HG02642 (cell line): ENCODE results near the gene HACE1.
A peak's percentile ranks its signal among the peaks of the same experiment; 100 is the strongest.
"Not testable (repeated sequence)": the region's sequence is repeated elsewhere in the genome, so short reads cannot be mapped to it uniquely, and the experiment has no call there.

Experiments
- ATAC-seq: cut with Tn5 transposase; IDR thresholded peaks from one replicate; pipeline ENCODE4 v1.9.1; 2021; ENCODE audit warnings: mild to moderate bottlenecking; ENCODE audit not compliant: unreplicated experiment, poor library complexity

Gene HACE1

DNA sequence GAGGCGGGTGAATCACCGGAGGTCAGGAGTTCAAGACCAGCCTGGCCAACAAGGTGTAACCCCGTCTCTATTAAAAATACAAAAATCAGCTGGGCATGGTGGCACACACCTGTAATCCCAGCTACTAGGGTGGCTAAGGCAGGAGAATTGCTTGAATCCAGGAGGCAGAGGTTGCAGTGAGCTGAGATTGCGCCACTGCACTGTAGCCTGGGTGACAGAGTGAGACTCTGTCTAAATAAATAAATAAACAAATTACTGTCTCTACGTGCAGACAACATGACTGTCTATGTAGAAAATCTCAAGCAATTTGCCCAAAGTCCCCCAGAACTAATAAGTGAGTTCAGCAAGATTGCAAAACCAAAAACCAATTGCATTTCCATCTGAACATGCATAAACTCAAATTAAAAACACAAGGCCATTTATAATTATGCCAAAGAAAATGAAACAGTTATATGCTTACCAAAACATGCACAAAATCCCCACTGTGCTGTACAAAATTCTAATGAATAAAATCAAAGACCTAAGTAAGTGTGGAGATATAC is 23.2 kb downstream of the HACE1 start:
- ATAC-seq: not testable (repeated sequence)

DNA sequence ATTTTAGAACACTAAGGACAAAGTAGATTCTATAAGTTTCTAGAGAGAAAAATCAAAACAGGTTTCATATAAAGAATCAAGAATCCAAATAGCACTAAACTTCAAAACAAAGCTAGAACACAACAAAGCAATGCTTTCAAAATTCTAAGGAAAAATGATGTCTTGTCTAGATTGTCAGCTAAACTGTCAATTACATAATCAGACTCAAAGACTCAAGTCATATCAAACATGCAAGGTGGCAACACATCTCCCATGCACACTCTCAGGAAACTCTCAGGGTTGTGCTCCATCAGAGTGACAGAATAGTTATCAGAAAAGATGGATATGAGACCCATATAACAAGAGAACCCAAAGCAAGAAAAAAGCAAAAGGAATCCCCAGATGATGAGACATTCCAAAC is 23.9 kb downstream of the HACE1 start:
- no peak for ATAC-seq

DNA sequence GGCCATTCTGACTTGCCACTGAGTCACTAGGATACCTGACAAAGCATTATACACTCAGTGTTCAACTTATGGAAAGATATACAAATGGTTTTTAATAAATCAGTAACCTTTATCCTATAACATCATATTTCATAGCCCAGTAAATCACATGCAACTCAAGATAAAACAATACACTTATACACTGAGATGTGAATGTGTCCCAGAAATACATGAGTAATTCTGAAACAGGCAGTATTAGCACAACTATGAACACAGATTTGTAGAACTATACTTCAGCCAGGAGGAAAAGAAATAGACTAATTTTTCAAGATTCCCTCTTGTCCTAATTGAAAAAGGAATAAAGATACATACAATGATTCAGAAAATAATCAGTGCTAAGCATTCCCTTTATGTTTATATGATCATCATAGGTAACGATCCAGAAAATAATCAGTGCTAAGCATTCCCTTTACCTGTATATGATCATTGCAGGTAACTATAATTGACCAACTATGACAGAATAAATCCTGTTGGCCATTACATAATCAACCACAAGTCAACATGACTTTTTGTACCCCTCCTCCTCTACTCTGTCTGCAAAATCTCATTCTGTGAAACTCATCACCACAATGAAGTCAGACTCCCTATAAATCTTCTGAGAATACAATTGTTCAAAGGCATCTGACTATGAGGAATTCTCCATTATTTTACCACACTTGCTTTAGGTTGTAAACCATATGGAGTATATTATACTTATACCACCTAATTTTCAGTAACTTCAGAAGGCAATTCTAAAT is 30.3 kb downstream of the HACE1 start:
- no peak for ATAC-seq

DNA sequence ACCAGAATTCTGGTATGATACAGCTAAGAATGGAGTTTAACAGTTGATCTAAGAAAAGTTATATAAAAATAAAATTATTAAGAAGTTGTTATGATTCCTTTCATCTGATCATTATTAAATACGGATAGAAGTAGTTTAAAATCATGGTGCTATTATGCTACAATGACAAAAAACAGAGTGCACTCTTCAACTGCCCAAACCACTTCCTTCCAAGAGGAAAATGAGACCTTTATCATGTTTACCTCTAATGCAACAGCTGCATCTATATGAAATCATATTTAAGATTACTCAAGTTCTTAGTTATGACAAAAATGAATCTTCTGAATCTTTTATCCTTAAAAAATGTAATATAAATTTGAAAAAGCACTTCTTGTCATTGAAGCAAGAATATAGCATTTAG is 31.2 kb downstream of the HACE1 start:
- ATAC-seq: no peak

DNA sequence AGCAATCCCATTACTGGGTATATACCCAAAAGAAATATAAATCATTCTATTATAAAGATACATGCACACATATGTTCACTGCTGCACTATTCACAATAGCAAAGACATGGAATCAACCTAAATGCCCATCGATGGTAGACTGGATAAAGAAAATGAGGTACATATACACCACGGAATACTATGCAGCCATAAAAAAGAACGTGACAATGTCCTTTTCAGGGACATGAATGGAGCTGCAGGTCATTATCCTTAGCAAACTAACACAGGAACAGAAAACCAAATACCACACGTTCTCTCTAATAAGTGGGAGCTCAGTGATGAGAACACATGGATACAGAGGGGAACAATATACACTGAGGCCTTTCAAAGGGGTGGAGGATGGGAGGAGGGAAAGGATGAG is 38.9 kb downstream of the HACE1 start:
- ATAC-seq: not testable (repeated sequence)

DNA sequence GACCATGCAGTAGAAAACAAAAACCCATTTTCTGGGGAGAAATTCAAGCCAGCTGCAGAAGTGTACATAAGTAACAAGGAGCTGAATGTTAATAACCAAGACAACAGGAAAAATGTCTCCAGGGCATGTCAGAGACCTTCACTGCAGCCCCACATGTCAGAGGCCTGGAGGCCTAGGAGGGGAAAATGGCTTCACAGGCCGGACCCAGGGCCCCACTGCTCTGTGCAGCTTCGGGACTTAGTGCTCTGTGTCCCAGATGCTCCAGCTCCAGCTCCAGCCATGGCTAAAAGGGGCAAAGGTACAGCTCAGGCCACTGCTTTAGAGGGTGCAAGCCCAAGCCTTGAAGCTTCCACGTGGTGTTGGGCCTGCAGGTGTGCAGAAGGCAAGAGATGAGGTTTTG is 43.6 kb downstream of the HACE1 start:
- ATAC-seq: no peak

DNA sequence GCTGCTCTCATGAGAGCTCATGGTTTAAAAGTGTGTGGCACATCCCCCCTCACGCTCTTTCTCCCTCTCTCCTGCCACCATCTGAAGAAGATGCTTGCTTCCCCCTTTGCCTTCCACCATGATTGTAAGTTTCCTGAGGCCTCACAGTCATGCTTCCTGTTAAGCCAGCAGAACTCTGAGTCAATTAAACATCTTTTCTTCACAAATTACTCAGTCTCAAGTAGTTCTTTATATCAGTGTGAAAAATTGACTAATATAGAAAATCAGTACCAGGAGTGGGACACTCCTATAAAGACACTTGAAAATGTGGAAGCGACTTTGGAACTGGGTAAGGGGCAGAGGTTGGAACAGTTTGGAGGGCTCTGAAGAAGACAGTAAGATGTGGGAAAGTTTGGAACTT is 45.0 kb downstream of the HACE1 start:
- ATAC-seq: no peak

DNA sequence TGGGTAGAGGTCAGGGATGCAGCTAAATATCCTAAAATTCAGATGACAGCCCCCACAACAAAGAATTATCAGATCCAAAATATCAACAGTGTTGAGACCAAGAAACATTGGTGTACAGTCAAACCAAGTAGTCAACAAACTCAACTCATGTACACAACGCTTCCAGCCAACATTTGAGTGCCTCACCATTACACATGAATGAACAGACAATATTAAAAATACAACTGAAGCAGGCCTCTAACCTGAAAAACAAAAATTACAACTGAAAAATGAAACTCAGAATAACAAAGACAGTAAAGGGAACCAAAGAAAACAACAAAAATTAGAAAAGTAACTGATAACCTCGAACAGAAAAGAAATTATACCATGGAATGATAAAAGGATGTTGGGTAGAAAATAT is 46.2 kb downstream of the HACE1 start:
- no peak for ATAC-seq

DNA sequence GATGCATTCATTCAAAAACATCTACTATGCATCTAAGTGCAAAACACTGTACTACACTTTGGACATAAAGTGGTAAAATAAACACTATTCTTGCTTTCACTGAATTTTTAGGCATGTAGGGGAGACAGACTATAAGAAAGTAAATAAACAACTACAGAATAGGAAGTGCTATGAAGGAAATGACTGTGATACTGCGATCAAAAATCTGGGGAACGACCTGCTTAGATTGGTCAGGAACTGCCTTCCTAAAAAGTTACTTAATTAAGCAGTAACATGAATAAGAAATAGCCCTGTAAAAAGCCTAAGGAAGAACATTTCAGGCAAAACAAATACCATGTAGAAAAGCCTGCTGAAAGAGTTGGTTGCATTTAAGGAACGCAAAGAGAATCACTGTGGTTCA is 50.6 kb downstream of the HACE1 start:
- no peak for ATAC-seq

DNA sequence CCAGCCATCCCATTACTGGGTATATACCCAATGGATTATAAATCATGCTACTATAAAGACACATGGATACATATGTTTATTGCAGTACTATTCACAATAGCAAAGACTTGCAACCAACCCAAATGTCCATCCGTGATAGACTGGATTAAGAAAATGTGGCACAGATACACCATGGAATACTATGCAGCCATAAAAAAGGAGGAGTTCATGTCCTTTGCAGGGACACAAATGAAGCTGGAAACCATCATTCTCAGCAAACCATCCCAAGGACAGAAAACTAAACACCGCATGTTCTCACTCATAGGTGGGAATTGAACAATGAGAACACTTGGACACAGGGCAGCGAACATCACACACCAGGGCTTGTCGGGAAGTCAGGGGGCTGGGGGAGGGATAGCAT is 54.4 kb downstream of the HACE1 start:
- ATAC-seq: not testable (repeated sequence)

DNA sequence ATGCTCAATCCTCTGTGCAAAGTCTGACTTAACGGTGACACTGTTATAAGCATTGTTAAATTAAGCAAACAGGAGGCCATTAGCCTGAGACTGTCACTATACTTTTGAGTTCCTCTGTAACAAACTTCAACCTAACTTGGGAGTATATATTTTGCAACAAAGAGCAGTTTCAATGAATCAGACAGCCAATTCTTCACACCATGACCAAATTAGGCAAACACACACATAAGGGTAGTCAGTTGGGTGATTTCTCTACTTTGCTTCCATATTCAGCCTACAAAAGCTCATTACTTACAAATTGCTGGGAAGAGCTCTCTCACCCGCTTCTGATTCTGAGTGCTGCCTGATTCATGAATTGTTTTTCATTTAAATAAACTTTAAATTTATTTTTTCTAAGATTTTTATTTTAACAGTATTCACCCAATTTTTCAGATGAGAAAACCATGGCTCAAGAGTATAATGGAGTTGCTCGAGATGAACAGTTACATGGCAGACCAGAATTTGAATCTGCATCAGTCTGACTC is 60.5 kb downstream of the HACE1 start:
- ATAC-seq: no peak

DNA sequence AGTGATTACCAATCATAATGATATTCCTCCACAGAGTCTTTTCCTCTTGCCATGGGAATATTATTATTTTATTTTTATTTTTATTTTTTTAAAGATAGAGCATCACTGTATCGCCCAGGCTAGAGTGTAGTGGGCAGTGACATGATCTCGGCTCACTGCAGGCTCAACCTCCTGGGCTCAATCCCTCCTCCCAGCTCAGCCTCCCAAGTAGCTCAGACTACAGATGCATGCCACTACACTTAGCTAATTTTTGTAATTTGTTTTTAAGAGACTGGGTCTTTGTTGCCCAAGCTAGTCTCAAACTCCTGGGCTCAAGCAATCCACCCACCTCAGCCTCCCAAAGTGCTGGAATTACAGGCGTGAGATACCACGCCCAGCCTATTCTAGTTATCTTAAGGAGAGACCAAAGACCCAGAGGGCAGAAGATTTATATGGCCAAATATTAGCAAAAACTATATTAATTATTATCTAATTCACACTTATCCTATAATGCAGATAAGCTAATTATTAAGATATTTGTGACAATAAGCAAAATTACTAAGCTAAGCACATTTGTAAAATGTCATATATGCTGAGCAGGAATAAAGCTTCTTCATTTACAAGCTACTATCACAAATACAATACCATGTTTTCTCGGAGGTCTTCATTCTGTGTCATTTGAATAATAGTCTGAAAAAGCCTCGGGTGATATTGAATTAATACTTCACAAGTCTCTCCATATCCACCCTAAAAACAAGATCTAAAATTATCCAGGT is 63.5 kb downstream of the HACE1 start:
- ATAC-seq: no peak

DNA sequence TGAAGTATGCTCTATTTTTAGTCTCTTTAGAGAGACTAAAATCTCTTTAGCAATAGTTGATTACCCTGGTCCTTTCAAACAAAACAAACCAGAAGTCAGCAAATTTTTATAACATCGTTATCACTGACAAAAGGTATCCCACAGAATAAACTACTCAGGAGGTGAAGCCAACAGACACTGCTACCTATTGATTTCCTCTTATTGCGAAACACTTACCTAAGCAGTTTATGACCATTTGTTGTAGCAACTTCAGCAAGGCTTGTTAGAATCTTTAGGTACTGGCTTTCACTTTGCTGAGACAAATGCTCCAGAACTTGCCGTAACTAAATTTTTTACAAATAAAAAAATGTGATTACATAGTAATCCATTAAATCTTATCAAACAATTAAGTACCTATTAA is 64.4 kb downstream of the HACE1 start:
- ATAC-seq: no peak

DNA sequence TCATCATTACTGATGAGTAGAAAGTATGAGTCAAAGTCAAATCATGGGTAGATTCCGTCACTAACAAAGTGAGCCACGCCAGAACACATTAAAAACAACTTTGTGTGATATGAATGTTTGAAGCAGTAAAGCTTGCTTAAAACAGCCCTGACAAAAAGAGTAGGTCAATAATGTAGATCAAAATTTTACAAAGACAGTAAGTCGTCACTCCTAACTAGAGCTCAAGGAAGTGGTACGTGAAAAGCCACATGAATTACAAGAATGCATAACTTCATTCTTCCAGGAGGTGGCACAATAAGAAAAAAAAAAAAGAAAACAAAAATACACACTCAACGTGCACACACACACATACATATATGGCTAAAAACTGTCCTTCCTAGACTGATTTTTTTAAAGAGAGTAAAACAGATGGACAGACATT is 69.9 kb downstream of the HACE1 start:
- ATAC-seq: peak; percentile 69

DNA sequence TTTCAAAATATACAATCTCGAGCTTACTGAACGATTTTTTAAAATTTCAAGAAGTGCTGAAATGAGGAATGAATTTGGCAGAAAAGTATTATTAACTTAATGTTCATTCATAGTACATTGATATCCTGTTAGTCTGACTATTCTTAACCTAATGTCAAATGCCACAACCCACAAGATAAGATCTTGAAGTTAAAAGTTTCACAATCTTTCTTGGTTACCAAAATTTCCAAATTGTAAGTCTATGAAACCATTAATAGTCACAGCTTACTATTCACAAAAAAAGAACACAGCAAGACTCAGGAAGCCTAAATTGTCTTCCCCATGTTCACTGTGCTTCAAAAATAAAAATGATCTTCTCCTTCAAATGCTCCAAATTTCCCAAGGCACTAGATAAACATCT is 71.3 kb downstream of the HACE1 start:
- ATAC-seq: no peak

DNA sequence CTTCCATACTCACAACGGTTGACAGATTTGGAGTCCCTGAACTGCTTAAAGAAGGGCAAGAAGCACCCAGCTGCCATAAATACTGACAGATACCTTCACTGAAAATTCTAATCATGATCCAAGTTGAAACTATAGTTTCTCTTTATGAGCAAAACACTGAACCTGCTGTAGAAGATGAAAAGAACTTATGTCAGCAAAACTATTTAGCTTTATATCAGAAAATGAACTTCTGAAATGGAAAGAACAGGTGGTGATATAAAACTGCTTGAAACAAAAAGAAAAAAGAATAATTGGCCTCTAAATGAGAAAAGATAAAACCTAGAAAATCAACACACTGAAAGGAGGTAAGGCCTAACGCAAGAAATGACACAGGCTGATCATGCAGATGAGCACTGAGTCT is 72.4 kb downstream of the HACE1 start:
- no peak for ATAC-seq

DNA sequence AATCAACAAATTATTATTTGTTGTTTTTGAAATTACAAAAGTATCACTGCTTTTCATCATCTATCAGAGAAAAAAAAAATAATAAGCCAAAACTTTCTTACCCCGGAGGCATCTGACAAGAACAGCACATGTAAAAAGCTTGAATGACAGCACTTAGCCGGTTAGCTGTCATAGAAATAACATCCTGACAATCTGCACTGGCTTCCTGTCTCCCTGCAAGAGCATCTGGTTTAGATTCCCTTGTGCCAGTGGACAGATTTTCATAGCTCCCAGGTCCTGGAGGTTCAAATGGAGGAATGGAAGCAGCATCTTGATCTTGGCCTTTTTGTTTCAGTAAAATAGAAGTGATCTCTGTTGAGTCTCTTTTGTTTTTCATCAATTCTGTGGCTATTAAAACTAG is 74.8 kb downstream of the HACE1 start:
- no peak for ATAC-seq

DNA sequence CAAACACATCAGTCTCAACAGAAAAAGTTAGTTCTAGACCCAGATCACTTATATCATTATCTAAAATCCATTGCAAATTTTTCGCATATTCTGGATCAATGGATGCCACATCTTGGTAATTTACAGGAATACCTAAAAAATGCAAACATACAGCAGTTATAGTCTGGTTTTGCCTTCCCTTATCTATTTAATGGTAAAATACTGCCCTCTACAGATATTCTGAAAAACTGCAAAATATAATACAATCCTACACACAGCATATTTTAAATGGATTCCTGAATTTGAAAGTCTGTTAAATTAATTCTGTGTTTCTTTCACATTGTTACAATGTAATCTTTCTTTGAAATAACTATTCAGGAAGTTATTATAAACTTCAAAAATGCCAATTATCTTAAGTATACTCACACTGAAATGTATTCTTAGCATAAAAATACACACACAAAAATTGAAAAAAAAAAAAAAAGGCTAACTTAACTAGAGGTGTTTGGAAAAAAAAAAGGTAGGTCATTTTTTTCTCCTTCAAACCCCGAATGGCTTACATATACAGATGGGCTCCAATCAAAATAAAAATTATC is 88.4 kb downstream of the HACE1 start:
- peak; percentile 74 for ATAC-seq

DNA sequence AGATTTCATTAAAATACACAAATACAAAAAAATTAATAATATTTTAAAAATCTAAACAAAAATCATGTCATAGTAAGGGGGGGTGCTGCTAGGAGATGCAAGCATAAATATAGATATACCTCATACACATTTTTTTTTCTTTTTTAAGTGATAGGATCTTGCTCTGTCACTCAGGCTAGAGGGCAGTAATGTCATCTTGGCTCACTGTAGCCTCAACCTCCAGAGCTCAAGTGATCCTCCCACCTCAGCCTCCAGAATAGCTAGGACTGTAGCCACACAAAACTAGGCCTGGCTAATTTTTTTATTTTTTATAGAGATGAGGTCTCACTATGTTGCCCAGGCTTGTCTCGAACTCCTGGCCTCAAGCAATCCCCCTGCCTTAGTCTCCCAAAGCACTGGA is 90.8 kb downstream of the HACE1 start:
- ATAC-seq: no peak

DNA sequence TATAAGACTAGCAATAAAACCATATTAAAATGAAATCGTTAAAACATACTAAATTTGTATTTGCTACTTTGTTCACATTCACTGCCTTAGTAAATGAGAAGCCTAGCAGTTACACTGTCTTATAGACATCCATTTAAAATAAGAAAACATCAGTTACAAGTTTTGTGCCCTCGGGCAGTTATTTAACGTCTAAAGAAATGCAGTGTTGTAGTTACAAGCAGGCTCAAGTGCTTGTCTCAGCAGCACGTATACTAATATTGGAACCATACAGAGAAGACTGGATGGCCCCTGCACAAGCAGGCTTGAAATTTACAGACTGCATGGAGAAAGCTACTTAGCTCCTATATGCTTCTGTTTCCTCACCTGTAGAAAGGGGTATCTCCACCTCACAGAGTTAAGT is 93.1 kb downstream of the HACE1 start:
- no peak for ATAC-seq

DNA sequence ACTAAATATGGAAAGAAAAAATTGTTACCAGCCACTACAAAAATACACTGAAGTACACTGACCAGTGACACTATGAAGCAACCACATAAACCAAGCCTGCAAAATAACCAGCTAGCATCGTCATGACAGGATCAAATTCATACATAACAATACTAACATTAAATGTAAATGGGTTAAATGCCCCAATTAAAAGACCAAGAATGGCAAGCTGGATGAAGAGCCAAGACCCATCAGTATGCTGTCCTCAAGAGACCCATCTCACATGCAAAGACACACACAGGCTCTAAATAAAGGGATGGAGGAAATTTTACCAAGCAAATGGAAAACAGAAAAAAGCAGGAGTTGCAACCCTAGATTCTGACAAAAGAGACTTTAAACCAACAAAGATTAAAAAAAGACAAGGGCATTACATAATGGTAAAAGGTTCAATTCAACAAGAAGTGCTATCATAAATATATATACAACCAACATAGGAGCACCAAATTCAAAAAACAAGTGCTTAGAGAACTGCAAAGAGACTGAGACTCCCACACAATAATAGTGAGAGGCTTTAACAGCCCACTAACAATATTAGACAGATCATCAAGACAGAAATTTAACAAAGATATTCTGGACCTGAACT is 104.8 kb downstream of the HACE1 start:
- ATAC-seq: no peak
